Mammary epithelial cell (primary cell): Measurements from ENCODE around the gene POU2AF3.

Experiments used
- CTCF ChIP-seq, 2 donors: IDR thresholded peaks in 1 of 2; conservative IDR thresholded peaks in 1 of 2; 2 replicates each; pipeline ENCODE4 v1.5.1; 2011 to 2012; ENCODE audit warnings: inconsistent platforms in 2 of 2, low read length in 2 of 2, mild to moderate bottlenecking in 2 of 2, control low read depth in 1 of 2, low read depth in 1 of 2; ENCODE audit not compliant: insufficient read depth in 1 of 2; ENCODE audit errors: extremely low read depth in 1 of 2
- EZH2 ChIP-seq: IDR thresholded peaks from 2 replicates; pipeline ENCODE4 v1.6.1; 2012; ENCODE audit warnings: low read length, inconsistent platforms, borderline replicate concordance

DNA sequence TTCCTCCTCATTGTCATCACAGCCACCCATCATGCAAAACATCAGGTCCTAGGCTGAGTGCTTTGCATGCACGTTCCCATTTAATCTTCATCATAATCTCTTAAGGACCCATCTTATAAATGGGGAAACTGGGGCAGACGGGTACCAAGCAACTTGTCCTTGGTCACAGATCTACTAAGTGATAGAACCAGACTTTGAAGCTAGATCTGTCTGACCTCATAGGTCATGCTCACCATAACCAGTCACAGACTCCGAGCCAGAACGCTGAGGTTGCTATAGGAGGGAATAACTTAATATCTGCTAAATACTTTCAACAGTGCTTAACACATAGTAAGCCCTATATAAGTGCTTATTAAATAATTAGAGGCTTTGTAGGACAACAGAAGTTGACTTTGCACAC lies 37.7 kb downstream of the POU2AF3 start:
- TF ChIP-seq CTCF (conservative IDR thresholded peaks at IDR 0.05 in 1 of 2, IDR thresholded peaks at IDR 0.05 in 1 of 2; ENCODE audit: extremely low read depth in 1 of 2, insufficient read depth in 1 of 2, low read depth in 1 of 2, low read length in 2 of 2) (no peak), EZH2 (no peak)
